NCI-H1105 treated with DMSO at 0.1 percent for 48 hours (cell line): Measurements from ENCODE around the gene NOL4L.

ENCODE experiments used
- DNase-seq: peaks from one replicate; lab custom pipeline; 2025; lab: John Stamatoyannopoulos, UW

Gene NOL4L

GRCh38 chr20:32456869-32457478 is 128.2 kb downstream of the NOL4L start:
- DNase-seq: no peak

- no peak for DNase-seq
Observed at GRCh38 chr20:32455901-32456701, 129.0 kb downstream of the NOL4L start.

GRCh38 chr20:32455171-32455900 is 129.8 kb downstream of the NOL4L start:
- no peak for DNase-seq

DNA sequence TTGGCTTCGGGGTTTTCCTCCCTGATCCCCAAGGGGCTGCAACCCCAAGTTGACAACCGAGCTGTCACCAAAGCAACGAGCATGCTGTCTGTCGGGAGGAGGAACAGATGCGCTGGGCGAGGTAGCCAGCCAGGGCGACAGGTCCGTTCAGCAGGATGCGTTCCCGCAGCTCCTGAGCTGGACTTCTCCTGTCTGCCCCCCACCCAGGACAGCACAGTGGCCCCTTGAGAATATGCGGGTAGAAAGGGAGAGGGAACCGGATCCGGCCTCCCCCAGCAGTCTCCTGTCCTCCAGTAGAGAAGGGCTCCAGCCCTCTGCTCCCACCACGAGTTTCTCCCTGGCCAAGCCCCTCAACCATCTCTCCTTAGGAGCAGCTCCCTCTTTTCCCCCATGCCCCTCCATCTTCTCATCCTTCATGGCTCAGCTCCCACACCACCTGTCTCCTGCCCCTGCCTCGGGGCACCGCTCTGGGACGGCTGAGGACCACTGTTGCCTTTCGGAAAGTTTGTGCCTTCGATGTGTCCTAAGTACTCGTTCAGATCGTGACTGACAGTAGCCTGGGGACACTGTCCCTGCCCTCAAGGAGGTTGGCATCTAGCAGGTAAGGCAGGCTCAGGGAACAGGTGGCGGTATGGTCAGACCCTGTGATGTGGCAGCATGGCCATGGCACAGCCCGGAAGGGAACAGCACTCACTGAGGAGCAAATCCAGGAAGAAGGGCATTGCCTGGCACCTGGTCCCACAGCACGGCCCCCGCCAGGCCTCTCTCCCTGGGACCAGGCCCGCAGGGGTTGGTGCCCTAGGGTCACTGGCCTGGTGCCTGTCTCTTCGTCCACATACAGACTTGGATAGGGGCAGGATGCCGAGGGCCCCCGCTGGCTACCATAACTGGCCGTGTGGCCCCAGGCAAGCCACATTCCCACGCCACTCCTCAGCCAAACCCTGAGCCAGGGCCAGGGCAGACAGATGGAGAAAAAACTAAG is 130.7 kb downstream of the NOL4L start:
- no peak for DNase-seq

GRCh38 chr20:32453467-32454163 is 131.5 kb downstream of the NOL4L start:
- no peak for DNase-seq

- DNase-seq: no peak
Observed at GRCh38 chr20:32452776-32453466, 132.2 kb downstream of the NOL4L start.

DNA sequence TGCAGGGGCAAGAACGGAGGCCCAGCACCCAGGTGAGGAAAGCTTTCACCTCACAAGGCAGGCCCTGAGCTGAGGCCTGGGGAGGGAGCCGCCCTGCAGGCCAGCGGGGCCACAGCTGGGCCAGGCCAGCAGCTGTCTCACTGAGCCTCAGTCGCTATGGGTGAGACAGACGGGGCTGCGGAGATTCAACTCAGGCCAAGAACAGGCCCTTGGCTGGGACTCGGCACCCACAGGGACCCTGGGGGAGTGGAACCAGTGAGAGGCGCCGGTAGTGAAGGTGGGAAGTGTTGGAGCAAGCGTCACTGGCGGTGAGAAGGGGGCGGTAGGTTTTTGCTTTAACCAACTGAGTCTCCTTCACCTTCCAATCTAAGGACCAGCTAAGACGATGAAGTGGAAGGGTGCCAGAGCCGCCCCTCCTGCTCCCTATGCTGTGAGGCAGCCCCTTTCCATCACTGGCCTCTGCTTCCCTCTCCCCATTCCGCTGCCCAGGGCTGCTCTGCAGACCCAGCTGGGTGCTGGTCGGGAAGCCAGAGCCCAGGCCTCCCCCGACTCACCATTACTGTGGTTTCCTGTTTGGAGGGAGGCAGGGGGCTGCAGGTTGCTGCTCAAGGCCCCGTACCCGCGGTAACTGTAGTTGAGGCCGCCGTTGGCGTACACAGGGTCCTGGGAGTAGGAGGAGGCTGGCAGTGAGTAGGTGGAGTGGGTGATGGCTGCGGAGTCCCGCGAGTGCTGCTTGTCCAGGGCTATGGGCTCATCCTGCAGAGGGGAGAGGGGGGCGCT is 133.3 kb downstream of the NOL4L start:
- DNase-seq: no peak

DNA sequence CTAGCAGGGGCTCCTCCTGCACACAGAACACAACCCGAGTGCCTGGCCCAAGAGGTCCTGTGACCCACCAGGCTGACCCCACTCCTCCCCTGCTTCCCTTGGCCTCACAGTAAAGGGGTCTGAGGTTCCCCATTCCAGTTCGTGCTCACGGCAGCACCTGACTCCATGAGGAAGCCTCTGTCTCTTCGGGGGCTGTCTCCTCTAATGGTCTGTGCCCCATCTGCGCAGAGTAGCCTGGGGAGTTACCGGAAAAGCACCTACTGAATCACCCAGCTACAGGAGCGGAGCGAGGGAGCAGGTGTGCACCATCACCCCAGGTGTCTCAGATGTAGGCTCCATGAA is 133.8 kb downstream of the NOL4L start:
- no peak for DNase-seq

- no peak for DNase-seq
Observed at GRCh38 chr20:32450484-32451061, 134.6 kb downstream of the NOL4L start.

- no peak for DNase-seq
Observed at GRCh38 chr20:32449890-32450401, 135.2 kb downstream of the NOL4L start.

DNA sequence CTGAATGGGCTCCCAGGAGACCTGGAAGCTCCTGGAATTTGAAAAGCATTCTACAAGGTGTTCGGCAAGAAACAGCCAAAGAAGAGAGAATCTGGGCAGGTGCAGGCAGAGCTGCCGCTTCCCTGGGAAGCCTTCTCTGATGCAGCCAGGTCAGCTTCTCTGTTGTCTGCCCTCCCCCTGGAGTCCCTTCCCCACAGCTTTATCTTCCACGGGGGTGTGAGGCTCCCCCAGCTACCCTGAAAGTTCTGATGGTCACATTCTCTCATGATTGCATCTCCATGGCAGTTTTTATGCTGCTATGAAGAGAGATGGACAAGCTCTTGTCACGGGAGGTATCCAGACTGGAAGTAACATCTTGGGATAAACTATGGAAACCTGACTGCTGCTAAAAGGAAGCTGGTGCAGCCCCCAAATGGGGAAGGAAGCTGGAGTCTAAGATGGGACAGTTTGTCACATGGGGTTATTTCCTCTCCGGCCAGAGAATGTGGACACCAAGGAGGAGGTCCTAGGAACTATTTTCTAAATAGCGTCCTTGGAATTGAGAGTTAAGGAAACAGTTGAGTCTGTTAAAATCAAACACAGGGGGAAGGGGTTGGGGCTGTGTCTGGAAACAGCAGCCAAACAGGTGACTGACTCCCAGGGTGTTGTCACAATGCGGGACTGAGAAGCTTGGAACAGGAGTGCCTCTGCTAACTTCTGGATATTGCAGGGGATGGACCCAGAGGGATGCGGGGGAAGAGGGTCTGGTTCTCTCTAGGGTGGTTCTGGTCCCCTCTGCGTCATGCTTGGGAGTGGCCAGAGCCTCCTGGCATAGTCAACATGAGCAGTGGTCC is 135.9 kb downstream of the NOL4L start:
- DNase-seq: no peak

DNA sequence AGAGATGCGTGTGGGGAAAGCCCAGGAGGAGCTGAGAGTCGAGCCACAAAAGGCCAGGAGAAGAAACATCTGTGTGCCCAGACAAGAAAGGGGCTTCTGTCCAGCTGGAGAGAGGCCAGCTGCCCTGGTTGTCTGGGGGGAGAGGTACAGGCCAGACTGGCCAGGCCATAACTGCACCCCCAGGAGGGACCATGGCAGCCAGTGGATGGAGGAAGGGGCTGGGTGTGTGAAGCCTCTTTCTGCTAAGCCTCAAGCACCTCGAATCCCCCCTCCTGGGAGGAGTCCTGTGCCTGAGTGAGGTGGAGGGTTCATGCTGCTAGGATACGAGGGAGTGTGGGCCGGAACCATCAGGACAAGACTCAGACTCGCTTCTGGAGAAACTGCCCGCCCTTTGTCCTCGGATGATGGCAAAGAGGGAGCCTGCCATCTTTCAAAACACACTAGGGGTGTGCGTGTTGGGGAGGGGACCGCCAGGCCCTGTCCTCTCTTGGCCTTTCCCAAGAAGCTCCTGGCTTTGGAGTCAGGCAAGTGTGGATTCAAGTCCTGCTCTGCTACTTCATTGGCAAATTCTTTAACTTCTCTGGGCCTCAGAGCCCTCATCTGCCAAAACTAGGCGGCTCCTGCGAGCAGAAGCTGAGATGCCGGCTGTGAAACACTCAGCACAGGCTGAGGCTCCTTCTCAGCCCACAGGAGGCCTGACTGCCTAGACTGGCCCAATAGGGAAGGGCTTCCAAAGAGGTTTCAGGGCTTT is 136.7 kb downstream of the NOL4L start:
- DNase-seq: no peak

GRCh38 chr20:32447136-32448027 is 137.8 kb downstream of the NOL4L start:
- no peak for DNase-seq

DNA sequence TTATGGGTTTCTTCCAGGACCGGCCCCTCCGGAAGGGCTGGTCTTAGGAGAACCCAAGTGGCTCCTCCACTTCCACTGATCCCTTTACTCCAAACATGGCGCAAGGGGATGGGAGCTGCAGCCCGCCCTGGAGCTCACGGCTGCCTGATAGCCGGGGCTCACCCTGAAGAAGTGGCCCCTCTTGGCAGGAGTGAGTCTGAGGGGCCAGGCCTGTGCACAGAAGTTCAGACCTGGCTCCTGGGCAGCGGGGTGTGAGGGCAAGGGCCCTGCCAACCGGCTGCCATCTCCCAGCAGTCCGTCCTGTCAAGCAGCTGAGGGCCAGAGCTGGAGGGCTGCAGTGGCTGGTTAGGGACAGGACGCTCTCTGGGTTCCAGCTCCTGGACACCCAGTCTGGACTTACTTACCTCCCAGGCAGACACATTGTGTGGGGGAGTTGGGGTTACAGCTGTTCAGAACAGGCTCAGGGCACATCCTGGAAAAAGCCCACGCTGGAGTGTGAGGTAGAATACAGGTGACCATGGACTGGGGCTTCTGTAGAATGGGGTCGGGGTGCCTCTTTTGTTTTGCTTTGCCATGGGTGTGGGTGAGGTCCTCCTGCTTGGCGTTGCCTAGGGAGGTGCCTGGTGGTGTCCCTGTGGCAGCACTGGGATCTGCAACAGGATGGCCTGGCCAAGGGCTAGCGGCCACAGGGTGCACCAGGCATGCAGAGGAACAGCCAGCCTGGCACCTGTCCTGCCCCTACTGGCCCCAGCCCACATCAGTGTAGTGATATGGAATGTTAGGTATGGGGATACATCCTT is 138.6 kb downstream of the NOL4L start:
- no peak for DNase-seq

DNA sequence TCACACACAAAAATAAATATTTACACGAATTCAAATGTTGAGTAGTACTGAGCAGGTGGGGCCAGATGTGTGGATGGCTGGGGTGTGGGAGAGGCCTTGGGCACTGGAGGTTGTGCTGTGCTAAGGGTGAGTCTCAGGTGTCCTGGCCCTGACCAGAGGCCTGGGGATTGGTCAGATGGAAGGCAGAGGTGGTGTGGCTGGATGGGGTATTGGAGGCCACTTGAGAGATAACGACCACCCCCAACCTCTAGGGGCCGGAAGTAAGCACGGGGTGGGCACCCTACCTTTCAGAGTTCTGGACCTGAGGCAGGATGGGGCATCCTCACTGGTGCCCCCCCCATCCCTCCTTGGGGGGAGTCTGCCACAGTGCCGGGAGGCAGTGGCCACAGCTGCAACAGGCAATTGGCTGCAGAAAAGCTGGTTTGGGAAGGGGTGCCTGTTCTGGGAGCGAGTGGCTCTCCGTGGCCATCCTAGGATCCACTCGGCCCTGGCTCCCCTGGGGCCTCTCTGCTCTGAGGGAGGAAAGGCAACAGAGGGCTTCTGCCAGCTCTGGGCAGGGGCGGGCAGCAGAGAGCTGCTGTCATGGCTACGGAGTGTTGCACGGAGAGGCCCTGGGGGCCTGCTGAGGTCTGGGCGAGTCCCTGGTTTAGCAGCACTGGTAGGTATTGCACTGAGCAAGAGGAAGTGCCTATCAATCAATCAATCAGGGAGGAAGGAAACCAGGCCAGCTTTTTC is 139.4 kb downstream of the NOL4L start:
- DNase-seq: no peak
